ENCODE measurements around the gene ZNF438.

GRCh38 chr10:31034098-31034909 is 2.6 kb upstream of the ZNF438 start:
- no peak for TF ChIP-seq ZNF384 (IDR thresholded peaks at IDR 0.05)
- TF ChIP-seq SP1 (IDR thresholded peaks at IDR 0.05), result no peak
